ENCODE results near the gene BAZ2B. TPM values are rescaled to one million over a fixed set of nuclear protein-coding genes. Genes with fewer than 3 reads are reported as not detected.

The BAZ2B gene
- total RNA-seq, 1 experiment from 2014 or later: 54.9 TPM

DNA sequence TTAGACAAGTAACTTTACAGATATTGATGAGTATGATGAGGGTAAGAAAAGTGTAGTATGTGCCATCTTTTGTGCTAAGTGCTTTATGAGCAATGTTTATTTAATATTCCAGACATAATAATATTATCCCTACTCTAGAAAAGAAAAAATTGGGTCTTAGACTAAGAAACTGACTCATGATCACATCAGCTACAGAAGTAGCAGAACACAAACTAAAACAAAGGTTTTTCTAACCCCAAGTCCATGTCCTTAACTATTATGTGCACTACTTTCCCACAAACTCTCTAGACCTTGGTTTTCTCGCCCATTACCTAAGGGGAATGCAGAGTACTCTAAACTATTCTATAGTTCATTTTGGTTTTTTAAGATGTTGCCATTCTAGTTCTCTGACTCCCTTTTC is 64.5 kb downstream of the BAZ2B start:
- Histone ChIP-seq H2BK20ac (ENCODE audit: low read depth, low read length, poor library complexity, severe bottlenecking) (no peak overlapping the region), H3K9ac (ENCODE audit: extremely low read depth, insufficient read length, low read length) (no peak overlapping the region), H3K79me2 (ENCODE audit: insufficient read depth, low read length) (no peaks in the 10 kb centered on the region), H2BK120ac (ENCODE audit: low read depth, low read length, poor library complexity, severe bottlenecking) (no peak overlapping the region), H3K4me1 (ENCODE audit: insufficient read depth, low read length) (no peaks in the 10 kb centered on the region), H2BK15ac (ENCODE audit: low read depth, low read length) (no peak overlapping the region), H2AFZ (ENCODE audit: low read length) (no peak overlapping the region), H2AK5ac (ENCODE audit: insufficient read length, low read length) (no peak overlapping the region), H3T11ph (ENCODE audit: low read length) (no peak overlapping the region), H3K23me2 (ENCODE audit: insufficient read length, low read depth, low read length, poor library complexity, severe bottlenecking) (no peaks in the 10 kb centered on the region), H3K27me3 (ENCODE audit: insufficient read depth, low read length) (no peaks in the 10 kb centered on the region), H3K27ac (ENCODE audit: insufficient read length, low read depth, low read length) (no peak overlapping the region), H3K79me1 (ENCODE audit: insufficient read depth, low read depth, low read length, poor library complexity, severe bottlenecking) (no peaks in the 10 kb centered on the region), H2BK5ac (ENCODE audit: insufficient read length, low read length) (no peak overlapping the region), H2BK12ac (ENCODE audit: insufficient read length, low read depth, low read length) (no peak overlapping the region), H4K20me1 (ENCODE audit: control insufficient read depth, insufficient read depth, insufficient read length) (no peaks in the 10 kb centered on the region), H3K18ac (ENCODE audit: insufficient read length, low read depth, low read length) (no peak overlapping the region), H3K23ac (ENCODE audit: insufficient read length, low read depth, low read length) (no peak overlapping the region), H3K4me2 (ENCODE audit: insufficient read depth, insufficient read length, low read length) (no peak overlapping the region), H3K9me3 (ENCODE audit: control insufficient read depth, low read depth, low read length) (no peaks in the 10 kb centered on the region), H3K4ac (ENCODE audit: low read depth, low read length) (no peak overlapping the region), H4K91ac (ENCODE audit: insufficient read length, low read depth, low read length) (no peak overlapping the region), H4K8ac (replicated peaks; ENCODE audit: insufficient read length, low read depth, low read length) (no peak overlapping the region), H3K14ac (ENCODE audit: insufficient read depth, low read length) (no peak overlapping the region), H4K5ac (ENCODE audit: insufficient read length, low read depth, low read length) (no peak overlapping the region), H3K56ac (ENCODE audit: insufficient read length, low read depth, low read length) (no peak overlapping the region)
- H3K4me1 Mint-ChIP-seq: peaks cover 5 to 6% of the 10 kb centered on the region in 2 experiments
- no peak overlapping the region for H3K4me3 Mint-ChIP-seq
- H3K9me3 Mint-ChIP-seq: no peaks in the 10 kb centered on the region
- TF ChIP-seq, protein P1, sequence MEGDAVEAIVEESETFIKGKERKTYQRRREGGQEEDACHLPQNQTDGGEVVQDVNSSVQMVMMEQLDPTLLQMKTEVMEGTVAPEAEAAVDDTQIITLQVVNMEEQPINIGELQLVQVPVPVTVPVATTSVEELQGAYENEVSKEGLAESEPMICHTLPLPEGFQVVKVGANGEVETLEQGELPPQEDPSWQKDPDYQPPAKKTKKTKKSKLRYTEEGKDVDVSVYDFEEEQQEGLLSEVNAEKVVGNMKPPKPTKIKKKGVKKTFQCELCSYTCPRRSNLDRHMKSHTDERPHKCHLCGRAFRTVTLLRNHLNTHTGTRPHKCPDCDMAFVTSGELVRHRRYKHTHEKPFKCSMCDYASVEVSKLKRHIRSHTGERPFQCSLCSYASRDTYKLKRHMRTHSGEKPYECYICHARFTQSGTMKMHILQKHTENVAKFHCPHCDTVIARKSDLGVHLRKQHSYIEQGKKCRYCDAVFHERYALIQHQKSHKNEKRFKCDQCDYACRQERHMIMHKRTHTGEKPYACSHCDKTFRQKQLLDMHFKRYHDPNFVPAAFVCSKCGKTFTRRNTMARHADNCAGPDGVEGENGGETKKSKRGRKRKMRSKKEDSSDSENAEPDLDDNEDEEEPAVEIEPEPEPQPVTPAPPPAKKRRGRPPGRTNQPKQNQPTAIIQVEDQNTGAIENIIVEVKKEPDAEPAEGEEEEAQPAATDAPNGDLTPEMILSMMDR (conservative IDR thresholded peaks at IDR 0.05): no peak
- no CpG with 5 or more reads among the region's 1 CpG for WGBS (ENCODE audit: extremely low coverage, insufficient read length, low lambda C conversion rate)
- H3K27ac Mint-ChIP-seq: no peak overlapping the region
- no peaks in the 10 kb centered on the region for H3K27me3 Mint-ChIP-seq (ENCODE audit: low read depth)
- DNase-seq: no peak
- H3K36me3 Mint-ChIP-seq (ENCODE audit: insufficient read depth in 1 of 3, low read depth in 3 of 3): peaks cover 0 to 4% (median 0%) of the 10 kb centered on the region in 3 experiments; a peak in 2 of 7 replicates

Data from H9 (cell line).